Suprapubic skin (tissue), 4 donors: ENCODE results near the gene ACVR1. TPM values are rescaled to one million over a fixed set of nuclear protein-coding genes. Genes with fewer than 3 reads are reported as not detected.

ENCODE experiments used
- DNase-seq, 2 donors: peaks; one replicate each; pipeline ENCODE4 v3.0.0-alpha.2; 2019; ENCODE audit warnings: low spot score in 2 of 2
- H3K27ac ChIP-seq: fragments of 200-600 bp; sonication (generic); one replicate; pipeline ENCODE4 v1.5.1; 2019
- H3K27me3 ChIP-seq: fragments of 200-600 bp; sonication (generic); one replicate; pipeline ENCODE4 v1.5.1; 2019
- H3K36me3 ChIP-seq: fragments of 200-600 bp; sonication (generic); one replicate; pipeline ENCODE4 v1.5.1; 2019
- H3K4me1 ChIP-seq: fragments of 200-600 bp; sonication (generic); one replicate; pipeline ENCODE4 v1.5.1; 2019
- H3K4me3 ChIP-seq: fragments of 200-600 bp; sonication (generic); one replicate; pipeline ENCODE4 v1.5.1; 2019; ENCODE audit warnings: mild to moderate bottlenecking
- H3K9me3 ChIP-seq: fragments of 200-600 bp; sonication (generic); one replicate; pipeline ENCODE4 v1.5.1; 2019
- CTCF ChIP-seq, 2 donors: fragments of 200-600 bp in 1 of 2; fragments of 450-650 bp in 1 of 2; sonication (generic) in 1 of 2; IDR thresholded peaks; one replicate each; pipeline ENCODE4 v1.5.1; 2016 to 2019; ENCODE audit warnings: antibody characterized with exemption in 2 of 2, mild to moderate bottlenecking in 1 of 2, moderate library complexity in 1 of 2
- EP300 ChIP-seq: sonication (generic); formaldehyde crosslinking; IDR thresholded peaks from one replicate; pipeline ENCODE4 v1.6.1; 2017; ENCODE audit warnings: antibody characterized with exemption
- POLR2A ChIP-seq, 2 donors: fragments of 450-650 bp; IDR thresholded peaks; one replicate each; pipeline ENCODE4 v1.6.1; 2017; ENCODE audit warnings: antibody characterized with exemption in 2 of 2, mild to moderate bottlenecking in 2 of 2, moderate library complexity in 2 of 2
- POLR2AphosphoS5 ChIP-seq, 3 donors: sonication (generic); formaldehyde crosslinking; IDR thresholded peaks; one replicate each; pipeline ENCODE4 v1.6.1; 2017; ENCODE audit warnings: antibody characterized with exemption in 3 of 3
- WGBS: methylation state at CpG from one replicate; pipeline ENCODE4 v1.1.5; 2018; 5-methylcytosine and 5-hydroxymethylcytosine counted together
- total RNA-seq, 4 donors: library from RNA; depleted of rRNA; stranded (reverse); fragments of >200 nt; gene quantifications; one replicate each; pipeline ENCODE4 v1.1.0, GENCODE V29; 2016

Gene ACVR1
- total RNA-seq, 4 donors from 2014 or later = 17.5 to 20.6 (median 18.5) TPM

- TF ChIP-seq CTCF (IDR thresholded peaks at IDR 0.05) = no peak
- TF ChIP-seq POLR2AphosphoS5 (IDR thresholded peaks at IDR 0.05) = no peak
- TF ChIP-seq EP300 = no peak
- no peak for TF ChIP-seq POLR2A (IDR thresholded peaks at IDR 0.05)
- DNase-seq = no peak
- Histone ChIP-seq H3K27ac (no peak overlapping the region), H3K36me3 (no peaks in the 10 kb centered on the region), H3K4me1 (no peaks in the 10 kb centered on the region), H3K27me3 (no peaks in the 10 kb centered on the region), H3K4me3 (no peak overlapping the region), H3K9me3 (no peaks in the 10 kb centered on the region)
- 56% methylated on average over 1 of the region's 1 CpG for WGBS
These were observed 44.6 kb upstream of the ACVR1 start for GRCh38 chr2:157920736-157921135.

GRCh38 chr2:157919181-157919580, 43.1 kb upstream of the ACVR1 start:
- Histone ChIP-seq H3K4me1 (no peaks in the 10 kb centered on the region), H3K9me3 (no peaks in the 10 kb centered on the region), H3K27me3 (no peaks in the 10 kb centered on the region), H3K36me3 (no peaks in the 10 kb centered on the region), H3K27ac (no peak overlapping the region), H3K4me3 (no peak overlapping the region)
- WGBS = 70% methylated on average over 6 of the region's 6 CpGs
- no peak for TF ChIP-seq CTCF (IDR thresholded peaks at IDR 0.05)
- no peak for TF ChIP-seq EP300
- no peak for TF ChIP-seq POLR2AphosphoS5 (IDR thresholded peaks at IDR 0.05)
- TF ChIP-seq POLR2A (IDR thresholded peaks at IDR 0.05) = no peak
- no peak for DNase-seq

GRCh38 chr2:157918319-157918718, 42.2 kb upstream of the ACVR1 start:
- no peak for DNase-seq
- 65% methylated on average over 1 of the region's 1 CpG for WGBS

GRCh38 chr2:157911750-157912149, 35.6 kb upstream of the ACVR1 start:
- no peak overlapping the region for H3K27ac ChIP-seq
- no peak for DNase-seq
- H3K4me1 ChIP-seq = no peaks in the 10 kb centered on the region
- no peaks in the 10 kb centered on the region for H3K9me3 ChIP-seq
- H3K36me3 ChIP-seq = no peaks in the 10 kb centered on the region
- no peaks in the 10 kb centered on the region for H3K27me3 ChIP-seq
- no peak overlapping the region for H3K4me3 ChIP-seq
- TF ChIP-seq EP300 = no peak
- no peak for TF ChIP-seq CTCF (IDR thresholded peaks at IDR 0.05)
- no peak for TF ChIP-seq POLR2A (IDR thresholded peaks at IDR 0.05)
- no peak for TF ChIP-seq POLR2AphosphoS5 (IDR thresholded peaks at IDR 0.05)

More at GRCh38 chr2:157918319-157918718, 42.2 kb upstream of the ACVR1 start:
- Histone ChIP-seq H3K36me3 (no peaks in the 10 kb centered on the region), H3K4me3 (no peak overlapping the region), H3K27me3 (no peaks in the 10 kb centered on the region), H3K9me3 (no peaks in the 10 kb centered on the region), H3K27ac (no peak overlapping the region), H3K4me1 (no peaks in the 10 kb centered on the region)
- TF ChIP-seq POLR2AphosphoS5 (IDR thresholded peaks at IDR 0.05) = no peak
- TF ChIP-seq POLR2A (IDR thresholded peaks at IDR 0.05) = no peak
- TF ChIP-seq CTCF (IDR thresholded peaks at IDR 0.05) = no peak
- TF ChIP-seq EP300 = no peak

GRCh38 chr2:157911246-157911645, 35.1 kb upstream of the ACVR1 start:
- Histone ChIP-seq H3K9me3 (no peaks in the 10 kb centered on the region), H3K27me3 (no peaks in the 10 kb centered on the region), H3K36me3 (no peaks in the 10 kb centered on the region), H3K27ac (no peak overlapping the region), H3K4me1 (no peaks in the 10 kb centered on the region), H3K4me3 (no peak overlapping the region)
- no peak for DNase-seq
- TF ChIP-seq EP300 (no peak), CTCF (IDR thresholded peaks at IDR 0.05) (no peak), POLR2AphosphoS5 (IDR thresholded peaks at IDR 0.05) (no peak), POLR2A (IDR thresholded peaks at IDR 0.05) (no peak)
